HEK293 (cell line): ENCODE measurements around the gene FOXJ2.

Experiments used
- CTCF ChIP-seq: fragments of 450-650 bp; formaldehyde crosslinking; IDR thresholded peaks from 2 replicates; pipeline ENCODE4 v1.5.1; 2016; ENCODE audit warnings: missing biosample characterization, missing genetic modification characterization
- ZNF660 ChIP-seq: fragments of 450-650 bp; IDR thresholded peaks from 2 replicates; pipeline ENCODE4 v1.5.1; 2018; ENCODE audit warnings: missing biosample characterization, mild to moderate bottlenecking, missing genetic modification characterization

DNA sequence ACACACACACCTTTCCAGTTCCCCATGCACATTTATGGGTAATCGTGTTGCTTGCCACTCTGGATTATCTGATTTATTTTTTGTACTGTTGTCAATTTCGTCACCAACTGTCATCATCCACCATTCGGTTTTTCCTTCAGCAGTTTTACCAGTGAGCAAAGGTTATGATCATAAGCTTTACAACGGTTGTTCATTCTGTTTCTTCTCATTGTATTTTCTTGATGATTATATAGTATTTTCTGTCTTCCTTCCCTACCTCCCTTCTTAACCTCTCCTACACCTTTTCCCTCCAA lies 50.2 kb downstream of the FOXJ2 start:
- TF ChIP-seq CTCF (tag by site-specific recombination) (no peak), ZNF660 (no peak)
